ENCODE results near the gene GAL.

DNA sequence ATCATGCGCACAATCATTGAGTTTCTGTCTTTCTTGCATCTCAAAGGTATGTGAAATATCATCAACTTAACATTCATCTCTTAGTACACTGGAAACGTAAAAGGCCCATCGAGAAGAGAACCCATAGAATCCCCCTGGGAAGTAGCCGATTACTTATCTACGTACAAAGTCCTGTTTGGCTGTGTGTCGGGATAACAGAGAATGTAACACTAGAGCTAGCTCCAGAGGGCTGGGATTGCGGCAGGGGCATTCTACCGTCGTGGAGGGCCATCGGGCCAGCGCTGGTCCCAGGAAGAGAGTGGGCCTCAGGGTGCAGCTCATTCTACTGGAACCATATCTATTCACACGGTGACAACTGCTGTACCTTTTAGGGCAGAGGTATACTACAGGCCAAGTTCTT lies 4.5 kb downstream of the GAL start:
- TF ChIP-seq POLR2AphosphoS5 (IDR thresholded peaks at IDR 0.05; ENCODE audit: low read depth, low read length) (no peak), SIN3A (conservative IDR thresholded peaks at IDR 0.05 in 1 of 2, IDR thresholded peaks at IDR 0.05 in 1 of 2; ENCODE audit: low read depth in 1 of 2, low read length in 2 of 2) (no peak), CHD1 (IDR thresholded peaks at IDR 0.05; ENCODE audit: low read depth, low read length) (no peak), POLR2A (IDR thresholded peaks at IDR 0.05; ENCODE audit: control extremely low read depth in 1 of 2, low read depth in 2 of 2, low read length in 2 of 2) (no peak)
- TF ChIP-seq, protein P1, sequence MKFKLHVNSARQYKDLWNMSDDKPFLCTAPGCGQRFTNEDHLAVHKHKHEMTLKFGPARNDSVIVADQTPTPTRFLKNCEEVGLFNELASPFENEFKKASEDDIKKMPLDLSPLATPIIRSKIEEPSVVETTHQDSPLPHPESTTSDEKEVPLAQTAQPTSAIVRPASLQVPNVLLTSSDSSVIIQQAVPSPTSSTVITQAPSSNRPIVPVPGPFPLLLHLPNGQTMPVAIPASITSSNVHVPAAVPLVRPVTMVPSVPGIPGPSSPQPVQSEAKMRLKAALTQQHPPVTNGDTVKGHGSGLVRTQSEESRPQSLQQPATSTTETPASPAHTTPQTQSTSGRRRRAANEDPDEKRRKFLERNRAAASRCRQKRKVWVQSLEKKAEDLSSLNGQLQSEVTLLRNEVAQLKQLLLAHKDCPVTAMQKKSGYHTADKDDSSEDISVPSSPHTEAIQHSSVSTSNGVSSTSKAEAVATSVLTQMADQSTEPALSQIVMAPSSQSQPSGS (IDR thresholded peaks at IDR 0.05; ENCODE audit: low read length) = no peak
- TF ChIP-seq, protein P2, sequence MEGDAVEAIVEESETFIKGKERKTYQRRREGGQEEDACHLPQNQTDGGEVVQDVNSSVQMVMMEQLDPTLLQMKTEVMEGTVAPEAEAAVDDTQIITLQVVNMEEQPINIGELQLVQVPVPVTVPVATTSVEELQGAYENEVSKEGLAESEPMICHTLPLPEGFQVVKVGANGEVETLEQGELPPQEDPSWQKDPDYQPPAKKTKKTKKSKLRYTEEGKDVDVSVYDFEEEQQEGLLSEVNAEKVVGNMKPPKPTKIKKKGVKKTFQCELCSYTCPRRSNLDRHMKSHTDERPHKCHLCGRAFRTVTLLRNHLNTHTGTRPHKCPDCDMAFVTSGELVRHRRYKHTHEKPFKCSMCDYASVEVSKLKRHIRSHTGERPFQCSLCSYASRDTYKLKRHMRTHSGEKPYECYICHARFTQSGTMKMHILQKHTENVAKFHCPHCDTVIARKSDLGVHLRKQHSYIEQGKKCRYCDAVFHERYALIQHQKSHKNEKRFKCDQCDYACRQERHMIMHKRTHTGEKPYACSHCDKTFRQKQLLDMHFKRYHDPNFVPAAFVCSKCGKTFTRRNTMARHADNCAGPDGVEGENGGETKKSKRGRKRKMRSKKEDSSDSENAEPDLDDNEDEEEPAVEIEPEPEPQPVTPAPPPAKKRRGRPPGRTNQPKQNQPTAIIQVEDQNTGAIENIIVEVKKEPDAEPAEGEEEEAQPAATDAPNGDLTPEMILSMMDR (IDR thresholded peaks at IDR 0.05; ENCODE audit: control extremely low read depth in 1 of 3, insufficient read depth in 1 of 3, low read depth in 1 of 3, low read length in 3 of 3) = no peak
